Measurements from ENCODE around the gene WWOX.

Gene WWOX

DNA sequence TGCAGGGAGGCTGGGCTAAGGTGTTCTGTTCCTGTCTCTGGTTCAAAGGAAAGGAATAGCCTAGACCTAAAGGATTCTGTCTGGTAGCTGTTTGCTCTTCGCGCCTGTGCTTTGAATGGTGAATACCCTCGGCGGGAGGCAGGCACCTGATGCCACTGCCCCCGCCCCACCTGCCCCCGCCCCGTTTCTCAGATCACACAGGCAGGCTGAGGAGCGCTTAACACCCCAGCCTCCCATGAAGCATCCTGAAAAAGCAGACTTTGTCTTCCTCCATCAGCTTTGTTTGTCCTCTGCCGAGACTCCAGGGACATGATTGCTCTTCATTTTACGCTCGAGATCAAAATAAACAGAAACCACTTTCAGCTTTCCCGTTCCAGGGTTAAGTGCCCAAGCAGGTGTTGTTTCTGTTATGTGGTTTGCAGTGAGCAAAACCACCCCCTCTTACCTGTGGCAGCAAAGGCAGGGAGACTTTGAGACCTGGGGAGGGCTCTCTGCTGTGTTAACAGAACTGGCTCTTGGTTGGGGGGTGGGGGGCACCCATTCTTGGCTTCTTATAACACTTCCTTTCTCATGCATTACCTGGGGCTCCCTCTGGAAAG is 452.1 kb downstream of the WWOX start:
- no peak for DNase-seq

DNA sequence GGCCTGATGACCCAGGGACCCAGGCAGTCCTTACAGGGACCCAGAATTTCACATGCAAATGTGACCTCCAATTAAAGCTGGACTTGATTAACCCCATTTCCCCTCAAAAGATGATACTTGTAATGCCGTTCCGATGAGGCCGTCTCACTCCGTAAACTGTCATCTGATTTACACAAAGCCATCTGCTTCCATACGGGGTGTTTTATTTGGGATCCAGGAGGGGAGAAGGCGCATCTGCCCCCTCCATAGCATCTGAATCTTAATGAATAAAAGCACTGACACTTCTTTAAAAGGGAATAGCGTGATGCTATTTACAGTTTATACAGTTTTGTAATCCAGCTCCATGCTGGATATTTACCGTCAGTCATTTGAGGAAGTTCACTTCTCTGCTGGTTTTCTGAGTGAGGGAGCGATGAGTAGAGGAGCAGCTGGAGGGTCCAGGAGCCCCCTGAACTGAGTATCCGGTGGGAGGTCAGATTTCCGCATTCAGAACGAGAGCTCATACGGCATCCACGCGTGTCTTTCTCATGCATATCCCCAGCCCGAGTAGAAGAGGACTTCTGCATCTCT is 452.7 kb downstream of the WWOX start:
- DNase-seq, result no peak

DNA sequence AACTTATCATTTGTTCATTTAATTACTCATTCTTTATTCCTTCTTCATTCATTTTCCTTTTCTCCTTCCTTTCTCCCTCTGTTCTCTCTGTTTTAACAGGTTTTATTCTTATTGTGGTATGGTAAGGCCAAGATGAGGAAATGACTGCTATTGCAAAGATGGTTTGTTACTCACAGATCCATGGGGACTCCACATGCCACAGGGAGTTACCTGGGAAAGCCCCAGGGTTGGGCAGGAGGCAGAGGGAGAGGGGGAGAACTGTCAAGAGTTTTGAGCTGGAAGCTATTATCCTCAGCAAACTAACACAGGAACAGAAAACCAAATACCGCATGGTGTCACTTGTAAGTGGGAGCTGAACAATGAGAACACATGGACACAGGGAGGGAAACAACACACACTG is 453.3 kb downstream of the WWOX start:
- DNase-seq, result no peak

DNA sequence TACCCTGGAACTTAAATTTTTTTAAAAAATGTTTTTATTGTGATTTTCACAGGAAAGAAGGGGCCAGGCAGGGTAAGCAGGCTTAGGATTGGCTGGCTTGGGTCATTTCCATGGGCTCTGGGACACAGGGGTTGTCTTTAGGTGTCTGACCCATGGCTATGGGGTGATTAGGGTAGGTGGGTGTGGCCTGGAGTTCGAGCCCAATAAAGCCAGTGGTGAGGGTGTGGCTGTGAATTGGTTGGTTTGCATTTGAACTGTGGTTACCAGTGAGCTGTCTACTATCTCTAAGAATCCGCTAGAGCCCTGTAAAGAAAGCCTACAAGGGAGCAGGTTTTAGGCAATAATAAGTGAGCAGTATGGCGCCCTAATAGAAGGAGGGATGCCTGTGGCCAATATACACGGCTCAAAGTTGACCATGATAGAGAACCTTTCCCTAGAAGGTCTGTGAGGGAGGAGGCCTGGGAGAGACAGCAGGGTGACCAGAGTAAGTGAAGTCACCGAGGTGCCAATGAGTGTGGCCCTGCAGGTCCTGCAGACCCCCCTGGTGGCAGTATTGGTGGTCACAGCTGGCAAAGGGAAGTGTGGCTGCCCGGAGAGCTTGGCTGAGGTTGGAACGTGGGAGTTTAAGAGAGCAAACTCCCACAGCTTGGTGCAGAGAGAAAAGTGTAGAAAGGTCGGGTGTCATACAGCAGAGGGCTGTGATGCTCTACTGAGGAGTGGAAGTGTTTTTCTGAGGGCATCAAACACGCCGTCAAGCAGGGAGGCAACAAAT is 454.0 kb downstream of the WWOX start:
- DNase-seq, result no peak

DNA sequence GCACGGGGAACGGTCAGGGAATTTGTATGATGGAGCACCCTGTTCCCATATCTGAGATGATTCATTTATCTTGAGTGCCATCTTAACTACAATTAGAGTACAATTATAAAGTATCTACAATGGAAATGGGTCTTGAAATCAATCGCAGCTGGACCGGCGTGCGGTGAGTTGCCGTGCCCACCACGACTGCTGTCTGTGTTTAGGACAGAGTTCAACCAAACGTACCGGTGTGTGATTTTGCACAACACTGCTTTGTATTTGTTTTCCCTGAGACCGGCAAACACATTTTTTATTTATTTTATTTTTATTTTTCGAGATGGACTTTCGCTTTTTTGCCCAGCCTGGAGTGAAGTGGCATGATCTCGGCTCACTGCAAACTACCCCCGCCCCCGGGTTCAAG is 457.0 kb downstream of the WWOX start:
- DNase-seq, result no peak

DNA sequence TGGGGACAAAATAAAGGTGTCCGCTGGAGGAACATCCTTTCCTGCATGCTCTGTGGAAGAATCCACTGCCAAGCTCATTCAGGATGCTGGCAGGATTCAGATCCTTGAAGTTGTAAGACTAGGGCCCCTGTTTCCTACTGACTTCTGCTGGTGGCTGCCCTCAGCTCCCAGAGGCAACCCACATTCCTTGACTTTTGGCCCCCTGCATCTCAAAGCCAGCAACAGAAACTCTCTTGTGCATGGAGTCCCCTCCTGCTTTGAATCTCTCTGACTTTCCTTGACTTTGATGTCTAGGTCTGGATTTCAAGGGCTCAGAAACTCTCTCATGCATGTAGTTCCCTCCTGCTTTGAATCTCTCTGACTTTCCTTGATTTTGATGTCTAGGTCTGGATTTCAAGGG is 461.5 kb downstream of the WWOX start:
- DNase-seq, result no peak

DNA sequence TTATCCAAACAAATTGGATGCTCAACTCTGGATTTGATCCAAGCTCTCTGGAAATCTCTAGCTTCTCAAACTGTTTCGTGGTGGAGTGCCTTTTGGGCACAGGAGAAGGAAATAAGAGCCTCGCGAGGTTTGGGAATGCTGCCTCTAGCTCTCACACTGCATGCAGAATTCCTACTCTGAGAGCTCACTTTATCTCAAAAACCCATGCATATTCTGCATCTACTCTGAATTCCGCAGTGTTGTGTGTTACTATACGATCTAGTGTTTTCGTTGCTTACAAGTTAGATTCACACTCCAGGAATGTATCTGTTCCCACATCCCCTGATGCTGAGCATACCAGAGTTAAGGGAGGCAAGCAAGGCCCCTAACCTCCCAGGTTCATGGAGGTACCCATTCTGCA is 462.7 kb downstream of the WWOX start:
- DNase-seq, result no peak

DNA sequence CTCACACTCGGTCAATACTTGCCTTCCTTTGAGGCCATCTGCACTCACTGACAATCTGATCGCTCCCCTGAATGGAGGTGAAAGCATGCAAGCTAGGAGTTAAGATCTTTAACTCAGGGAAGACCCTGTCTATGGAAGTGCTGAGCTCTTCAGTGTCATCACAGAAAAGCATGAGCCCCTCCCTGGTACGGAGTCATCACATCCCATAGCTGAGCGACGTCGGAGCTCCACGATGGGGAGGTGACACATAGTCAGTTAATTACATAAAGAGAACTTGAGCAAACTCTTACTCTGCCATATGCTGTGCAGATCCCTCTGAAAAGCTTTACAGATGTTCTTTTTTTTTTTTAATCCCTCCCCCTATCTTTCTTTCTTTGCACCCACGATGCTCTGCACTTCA is 463.2 kb downstream of the WWOX start:
- no peak for DNase-seq

DNA sequence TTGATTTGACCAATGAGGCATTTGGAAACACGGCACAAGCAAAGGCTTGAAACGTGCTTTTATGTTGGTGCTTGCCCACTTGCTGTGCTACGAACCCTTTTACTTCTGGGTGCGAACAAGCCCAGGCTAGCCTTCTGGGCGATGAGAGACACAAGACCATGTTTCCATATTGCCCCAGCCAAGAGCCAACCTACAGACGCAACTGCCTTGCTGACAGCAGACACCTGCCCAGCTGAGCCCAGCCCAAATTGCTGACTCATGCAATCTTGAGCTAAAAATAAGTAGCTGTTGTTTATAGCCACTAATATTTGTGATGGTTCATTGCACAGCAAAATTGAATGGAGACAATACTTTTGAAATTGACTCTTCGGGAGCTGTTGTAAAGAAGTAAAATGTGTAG is 464.5 kb downstream of the WWOX start:
- no peak for DNase-seq

DNA sequence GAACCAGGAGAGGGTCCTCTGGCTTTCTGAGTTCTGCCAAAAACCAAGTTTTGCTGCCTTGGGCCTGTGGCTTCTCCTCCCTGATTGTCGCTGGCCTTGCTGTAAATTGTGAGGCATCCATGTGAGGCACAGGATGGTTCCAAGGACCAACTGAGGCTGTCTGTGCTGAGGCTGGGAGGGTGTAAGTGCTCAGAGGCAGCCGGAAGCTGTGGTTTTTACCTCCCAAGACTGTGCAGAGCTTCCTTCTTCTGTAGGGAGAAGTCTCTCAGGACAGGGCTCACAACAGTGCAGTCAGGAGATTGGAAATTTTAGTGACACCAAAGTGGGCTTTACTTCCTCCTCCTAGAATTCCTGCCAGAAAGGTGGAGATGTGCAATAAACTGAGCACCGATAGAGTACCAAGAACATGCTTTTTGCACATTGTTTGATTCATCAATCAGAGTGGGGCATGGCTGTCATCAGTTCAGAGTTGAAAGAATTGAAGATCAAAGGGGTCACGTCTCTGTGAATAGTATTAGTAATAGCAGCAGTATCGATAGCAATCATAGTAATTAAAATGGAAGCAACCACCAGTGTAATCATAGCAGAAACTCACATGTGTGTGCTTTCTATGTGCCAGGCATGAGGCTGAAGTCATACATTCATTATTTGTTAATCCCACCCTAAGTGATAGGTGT is 467.1 kb downstream of the WWOX start:
- no peak for DNase-seq

DNA sequence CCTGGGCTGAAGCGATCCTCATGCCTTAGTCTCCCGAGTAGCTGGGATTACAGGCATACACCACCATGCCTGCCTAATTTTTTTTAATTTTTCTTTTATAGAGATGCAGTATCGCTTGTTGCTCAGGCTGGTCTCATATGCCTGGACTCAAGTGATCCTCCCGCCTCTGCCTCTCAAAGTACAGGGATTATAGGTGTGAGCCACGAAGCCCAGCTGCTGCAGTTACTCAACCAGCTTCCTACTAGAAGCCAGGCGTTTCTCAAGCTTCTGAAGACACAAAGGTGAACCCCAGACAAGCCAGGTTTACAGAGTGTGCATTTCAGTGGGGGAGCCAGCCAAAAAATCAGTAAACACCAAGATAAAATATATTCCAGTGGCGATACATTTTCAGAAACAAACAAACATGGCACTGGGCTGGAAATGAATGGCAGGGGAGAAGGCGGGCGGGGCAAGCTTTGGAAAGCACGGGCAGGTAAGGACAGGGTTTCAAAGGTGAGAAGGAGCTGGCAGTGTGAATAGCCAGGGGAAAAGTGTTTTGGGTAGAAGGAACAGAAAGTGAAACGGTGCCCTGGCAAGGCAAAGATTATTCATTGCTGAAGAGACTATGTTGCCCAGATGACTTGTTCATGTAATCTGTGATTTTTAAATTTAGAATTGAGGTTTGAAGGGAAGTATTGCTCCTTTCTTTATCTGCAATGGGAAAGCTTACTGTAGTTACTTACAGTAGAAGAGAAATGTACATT is 471.1 kb downstream of the WWOX start:
- DNase-seq, result no peak

DNA sequence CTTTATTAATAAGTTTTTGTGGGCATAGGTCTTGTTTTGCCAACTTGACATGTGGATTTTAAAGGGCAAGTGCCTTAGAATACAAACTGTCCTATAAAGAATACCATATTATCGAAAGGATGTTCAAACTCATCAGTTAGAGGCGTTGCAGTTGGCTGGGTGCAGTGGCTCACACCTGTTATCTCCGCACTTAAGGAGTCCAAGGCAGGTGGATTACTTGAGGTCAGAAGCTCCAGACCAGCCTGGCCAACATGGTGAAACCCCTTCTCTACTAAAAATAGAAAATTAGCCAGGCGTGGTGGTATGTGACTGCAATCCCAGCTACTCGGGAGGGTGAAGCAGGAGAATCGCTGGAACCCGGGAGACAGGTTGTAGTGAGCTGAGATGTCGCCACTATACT is 472.0 kb downstream of the WWOX start:
- no peak for DNase-seq

DNA sequence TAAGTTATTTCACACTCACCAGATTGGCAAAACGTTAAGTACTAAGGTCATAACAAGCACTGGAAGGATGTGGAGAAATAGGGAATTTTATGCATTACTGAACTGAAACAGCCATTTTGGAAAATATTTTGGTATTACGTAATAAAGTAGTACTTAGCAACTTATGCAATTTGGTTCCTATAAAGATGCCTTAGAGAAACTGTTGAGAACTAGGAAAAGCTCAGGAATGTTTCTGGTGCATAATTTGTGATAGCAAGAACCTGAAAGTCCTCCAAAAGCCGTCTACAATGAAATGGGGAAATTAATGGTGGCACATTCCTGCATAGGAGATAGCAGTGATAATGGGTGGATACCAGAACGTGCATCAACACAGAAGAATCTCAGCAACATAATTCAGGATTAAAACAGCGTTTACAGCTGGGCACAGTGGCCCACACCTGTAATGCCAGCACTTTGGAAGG is 472.5 kb downstream of the WWOX start:
- DNase-seq, result no peak

DNA sequence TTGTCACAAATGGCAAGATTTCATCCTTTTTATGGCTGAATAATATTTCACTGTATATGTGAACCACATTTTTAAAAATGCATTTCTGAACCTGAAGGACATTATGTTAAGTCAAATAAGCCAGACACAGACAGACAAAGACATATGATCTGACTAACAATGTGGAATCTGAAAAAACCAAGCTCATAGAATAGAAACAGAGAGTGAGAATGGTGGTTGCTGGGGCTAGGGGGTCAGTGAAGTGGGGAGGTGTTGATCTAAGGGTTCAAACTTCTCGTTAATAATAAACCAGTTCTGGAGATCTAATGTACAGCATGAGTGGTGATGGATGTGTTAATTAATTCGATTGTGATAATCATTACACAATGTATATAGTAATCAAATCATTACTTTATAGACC is 475.1 kb downstream of the WWOX start:
- DNase-seq, result no peak

DNA sequence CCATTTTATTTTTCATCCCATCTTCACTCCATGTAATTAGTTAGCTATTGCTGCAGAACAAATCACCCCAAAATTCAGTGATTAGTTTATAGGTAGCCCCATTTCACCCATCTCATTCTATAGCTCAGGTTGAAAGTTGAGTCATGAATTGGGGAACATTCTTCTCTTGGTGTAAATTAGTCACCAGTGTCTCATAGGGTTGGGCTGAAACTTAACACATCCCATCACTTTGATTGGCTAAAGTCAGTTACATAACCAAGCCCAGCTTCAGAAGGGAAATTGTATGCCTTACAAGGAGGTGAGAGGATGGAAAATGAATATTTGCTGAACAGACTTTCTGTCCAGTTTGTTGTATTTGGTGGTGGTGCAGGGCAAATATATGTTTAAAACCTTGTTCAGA is 477.5 kb downstream of the WWOX start:
- no peak for DNase-seq

DNA sequence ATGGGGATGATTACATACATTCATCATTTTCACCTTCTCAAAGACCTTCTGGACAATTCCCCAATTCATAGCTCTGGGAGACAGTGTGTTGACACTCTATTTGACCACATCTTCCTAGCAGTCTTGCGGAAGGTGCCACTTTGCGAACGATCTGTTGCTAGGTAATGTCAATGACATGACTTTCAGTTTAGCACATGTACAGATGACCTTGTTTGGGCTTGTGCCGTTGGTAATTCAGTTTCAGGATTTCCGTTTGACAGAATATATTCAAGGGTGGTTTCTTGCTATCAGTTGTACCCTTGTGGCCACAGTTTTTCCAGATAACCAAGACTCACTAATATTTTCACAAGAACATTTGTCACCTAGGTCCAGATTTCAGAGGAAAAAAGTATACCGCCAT is 478.2 kb downstream of the WWOX start:
- DNase-seq, result no peak

DNA sequence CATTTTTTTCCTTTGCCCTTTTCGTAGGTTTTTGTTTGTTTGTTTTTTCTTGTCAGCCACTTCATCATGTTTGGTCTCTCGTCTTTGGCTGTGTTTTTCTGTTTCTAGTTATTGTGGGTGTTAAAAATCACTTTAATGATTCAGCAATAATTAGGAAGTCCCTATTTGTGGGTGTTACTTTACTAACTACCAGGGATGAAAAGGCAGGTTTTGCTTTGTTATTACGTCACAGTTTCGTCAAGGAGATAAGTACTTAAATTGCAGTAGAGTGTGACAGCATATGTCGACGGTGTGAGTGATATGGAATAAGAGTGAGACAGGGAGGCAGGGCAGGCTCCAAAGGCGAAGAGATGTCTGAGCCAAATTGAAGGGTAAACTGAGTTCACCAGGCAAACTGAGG is 479.6 kb downstream of the WWOX start:
- DNase-seq, result no peak

DNA sequence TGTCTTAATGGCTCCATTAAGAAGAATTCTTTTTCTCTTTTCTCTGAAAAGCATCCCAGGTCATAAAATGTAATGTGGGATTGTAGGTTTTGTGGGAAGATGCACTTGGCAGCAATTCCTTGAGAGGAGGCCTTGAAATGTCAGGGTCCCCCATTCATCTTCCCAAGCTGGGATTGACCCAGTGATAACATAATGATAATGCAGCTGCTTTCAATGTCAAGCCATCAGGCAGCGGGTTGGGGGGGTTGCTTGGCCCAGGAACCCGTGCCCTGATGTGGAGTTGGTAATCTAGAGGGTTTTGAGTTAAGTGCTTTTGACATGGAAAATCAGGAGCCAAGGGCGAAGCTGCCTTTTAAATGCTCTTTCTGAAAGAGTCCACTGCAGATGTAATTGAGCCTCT is 484.0 kb downstream of the WWOX start:
- no peak for DNase-seq

DNA sequence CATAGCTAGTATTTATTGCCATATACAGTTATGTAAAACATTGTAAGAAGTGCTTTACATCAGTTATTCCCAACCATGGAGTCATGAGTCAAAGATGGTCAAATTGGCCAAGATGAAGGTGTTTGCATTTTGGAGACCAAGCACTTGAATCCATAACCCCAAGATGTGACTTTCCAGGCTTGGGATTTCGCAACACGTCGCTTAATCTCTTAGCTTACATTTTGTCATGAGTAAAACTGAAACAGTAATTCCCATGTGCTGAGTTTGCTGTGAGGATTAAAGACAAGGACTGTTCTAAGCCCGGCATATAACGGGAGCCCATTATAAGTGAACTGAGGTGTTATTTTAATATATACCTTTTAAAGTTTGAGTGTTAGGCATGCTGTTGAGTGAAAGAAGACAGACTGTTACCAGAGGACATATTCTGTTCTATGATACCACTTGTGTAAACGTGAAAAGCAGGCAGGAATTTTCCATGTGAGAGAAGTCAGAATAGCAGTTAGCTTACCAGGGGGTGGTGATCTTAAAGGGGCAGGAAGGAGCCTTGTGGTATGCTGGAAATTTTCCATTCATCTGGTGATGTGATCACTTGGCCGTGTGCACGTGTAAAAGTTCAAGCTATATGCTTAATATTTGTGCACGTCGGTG is 484.9 kb downstream of the WWOX start:
- DNase-seq, result no peak

DNA sequence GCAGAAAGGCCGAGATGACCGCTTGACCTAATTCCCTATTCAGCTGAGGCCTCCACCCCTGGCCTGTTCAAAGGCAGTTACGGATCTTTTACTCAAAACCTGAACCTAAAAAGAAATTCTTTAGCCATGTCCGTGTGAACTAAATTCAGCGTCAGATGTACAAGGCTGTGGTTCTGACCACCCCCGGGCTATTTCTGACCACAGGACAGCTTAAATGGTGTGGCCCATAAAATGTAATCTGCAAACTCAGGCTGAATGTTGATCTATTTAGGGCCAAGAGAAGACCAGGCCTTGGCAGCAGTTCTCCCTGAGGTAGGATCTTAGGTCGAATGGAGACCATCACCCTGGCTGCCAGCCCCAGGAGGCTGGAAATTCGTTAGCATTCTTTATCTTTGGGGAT is 485.5 kb downstream of the WWOX start:
- DNase-seq, result no peak

DNA sequence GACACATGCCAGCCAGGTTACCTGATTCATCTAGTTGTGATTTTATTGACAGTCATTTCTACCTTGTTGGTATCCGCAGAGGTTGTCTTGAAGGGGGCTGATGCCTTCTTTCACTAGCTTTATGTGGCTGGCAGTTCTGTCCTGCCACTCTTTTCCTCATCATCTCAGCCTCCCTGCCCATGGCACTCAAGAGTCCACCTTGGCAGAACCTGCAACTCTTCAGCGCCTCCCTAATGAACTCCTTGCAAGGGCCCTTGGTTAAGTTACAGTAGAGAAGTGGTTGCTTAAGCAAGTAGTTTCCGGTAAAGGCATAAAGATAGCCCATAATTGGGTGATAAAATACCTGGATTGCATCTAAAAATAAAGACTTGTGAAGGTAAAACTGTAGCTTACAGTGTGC is 489.9 kb downstream of the WWOX start:
- no peak for DNase-seq

DNA sequence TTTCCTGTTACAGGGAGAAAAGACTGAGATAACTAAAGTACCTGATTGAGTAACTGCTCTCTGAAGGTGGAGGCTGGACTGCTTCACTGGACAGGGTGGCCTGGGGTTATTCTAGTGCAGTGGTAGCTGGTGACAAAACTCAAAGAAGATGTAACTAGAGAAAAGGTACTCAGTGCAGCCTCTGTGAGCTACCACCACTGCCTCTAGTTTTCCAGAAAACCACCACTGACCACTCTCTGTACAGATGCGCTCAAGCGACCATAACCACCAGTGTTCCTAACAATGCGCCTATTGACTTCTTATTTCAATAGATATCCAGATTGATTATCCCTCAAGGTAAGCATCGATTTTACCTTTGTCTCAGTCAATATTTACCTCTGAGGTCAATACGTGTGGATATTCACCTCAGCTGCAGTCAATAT is 492.2 kb downstream of the WWOX start:
- no peak for DNase-seq

DNA sequence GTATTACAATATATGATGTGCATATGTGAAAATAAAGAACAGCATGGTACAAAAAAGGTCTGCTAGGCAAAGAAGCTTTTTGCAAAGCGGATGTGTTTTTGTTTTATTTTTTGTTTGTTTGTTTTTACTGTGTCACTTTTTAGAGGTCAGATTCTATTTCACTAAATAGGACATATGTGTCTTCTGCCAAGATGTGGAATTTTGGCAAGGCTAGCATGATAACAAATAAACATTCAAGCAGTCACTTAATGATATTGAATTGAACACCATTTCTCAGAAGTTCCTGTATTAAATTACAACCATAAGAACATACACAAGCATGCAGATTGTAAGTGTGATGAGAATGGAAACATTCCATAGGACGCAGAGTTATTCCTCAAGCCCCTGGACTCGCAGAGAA is 492.7 kb downstream of the WWOX start:
- no peak for DNase-seq
